A549 (cell line): ENCODE data around the gene HDX.

Source experiments
- PHF8 ChIP-seq: fragments of 200-600 bp; sonication (generic); IDR thresholded peaks from 2 replicates; pipeline ENCODE4 v1.6.1; 2016; ENCODE audit warnings: low read depth, mild to moderate bottlenecking, antibody characterized with exemption, moderate library complexity, borderline replicate concordance
- POLR2A ChIP-seq: IDR thresholded peaks from 2 replicates; pipeline ENCODE4 v1.6.1; 2012; ENCODE audit warnings: mild to moderate bottlenecking, low read length

DNA sequence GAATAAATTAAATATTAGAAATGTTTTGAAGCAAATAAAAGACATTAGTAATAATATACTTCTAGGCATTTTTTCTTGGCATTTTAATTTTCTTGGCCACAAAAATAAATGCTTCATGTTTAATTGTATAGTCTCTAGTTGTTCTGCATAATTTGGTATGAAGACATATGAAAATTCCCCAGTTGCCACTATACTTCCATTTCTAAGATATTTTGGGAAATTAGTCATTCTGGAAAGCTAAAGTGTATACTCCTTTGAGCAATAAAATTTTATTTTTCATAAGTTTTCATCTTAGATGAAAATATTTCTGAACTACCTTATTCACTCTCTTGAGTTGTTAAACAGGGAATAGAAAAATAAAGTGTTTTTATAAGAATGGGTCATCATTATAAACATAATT, 13.8 kb downstream of the HDX start:
- no peak for TF ChIP-seq POLR2A
- TF ChIP-seq PHF8 = no peak
